ENCODE measurements around the gene SLC6A9.

The SLC6A9 gene

DNA sequence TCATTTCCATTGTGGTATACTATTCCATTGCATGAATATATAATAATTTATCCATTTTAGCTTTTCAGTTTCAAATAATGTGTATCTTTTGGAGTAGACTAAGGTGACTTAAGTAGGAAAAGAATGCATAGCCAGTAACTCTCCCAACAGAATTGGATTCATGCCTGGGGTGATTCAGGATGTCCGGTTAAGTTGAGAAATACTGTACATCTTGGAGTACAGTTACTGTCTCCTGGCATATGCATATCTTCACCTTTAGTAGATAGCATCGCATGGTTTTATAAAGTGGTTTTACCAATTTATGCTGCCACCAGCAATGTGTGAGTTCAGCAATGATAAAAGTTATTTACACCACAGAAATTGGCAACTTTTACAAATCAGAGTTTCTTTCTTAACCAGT is 18.6 kb upstream of the SLC6A9 start:
- no peak for DNase-seq (ENCODE audit: extremely low spot score)
- no peak for TF ChIP-seq LEF1 (IDR thresholded peaks at IDR 0.05; ENCODE audit: borderline replicate concordance)
- no peak for TF ChIP-seq SUZ12 (IDR thresholded peaks at IDR 0.05)
- no peak for TF ChIP-seq FOXM1 (IDR thresholded peaks at IDR 0.05; ENCODE audit: borderline replicate concordance)
- TF ChIP-seq ZNF384 (IDR thresholded peaks at IDR 0.05): no peak
- TF ChIP-seq FOXK2 (IDR thresholded peaks at IDR 0.05): no peak
- TF ChIP-seq L3MBTL2 (conservative IDR thresholded peaks at IDR 0.05): no peak
- TF ChIP-seq FOXA1 (IDR thresholded peaks at IDR 0.05): no peak
- no peak for TF ChIP-seq BHLHE40 (IDR thresholded peaks at IDR 0.05; ENCODE audit: borderline replicate concordance)
- TF ChIP-seq, protein P1, sequence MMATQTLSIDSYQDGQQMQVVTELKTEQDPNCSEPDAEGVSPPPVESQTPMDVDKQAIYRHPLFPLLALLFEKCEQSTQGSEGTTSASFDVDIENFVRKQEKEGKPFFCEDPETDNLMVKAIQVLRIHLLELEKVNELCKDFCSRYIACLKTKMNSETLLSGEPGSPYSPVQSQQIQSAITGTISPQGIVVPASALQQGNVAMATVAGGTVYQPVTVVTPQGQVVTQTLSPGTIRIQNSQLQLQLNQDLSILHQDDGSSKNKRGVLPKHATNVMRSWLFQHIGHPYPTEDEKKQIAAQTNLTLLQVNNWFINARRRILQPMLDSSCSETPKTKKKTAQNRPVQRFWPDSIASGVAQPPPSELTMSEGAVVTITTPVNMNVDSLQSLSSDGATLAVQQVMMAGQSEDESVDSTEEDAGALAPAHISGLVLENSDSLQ (IDR thresholded peaks at IDR 0.05): no peak
- no peak for TF ChIP-seq TARDBP (IDR thresholded peaks at IDR 0.05)
- no peak for TF ChIP-seq SP1 (IDR thresholded peaks at IDR 0.05)
- TF ChIP-seq NFRKB (IDR thresholded peaks at IDR 0.05): no peak
- TF ChIP-seq ELF4 (IDR thresholded peaks at IDR 0.05): no peak
- TF ChIP-seq ARNT (IDR thresholded peaks at IDR 0.05): no peak
- no peak for TF ChIP-seq CTBP1 (IDR thresholded peaks at IDR 0.05; ENCODE audit: borderline replicate concordance)
- no peak for TF ChIP-seq HDGF (IDR thresholded peaks at IDR 0.05; ENCODE audit: borderline replicate concordance)
- ChIA-PET CTCF (interaction anchor here (4.4 kb wide), 2 partner anchors 13 to 44 kb away, joined by 27 to 38 read pairs; no protein-coding TSS in a partner anchor), POLR2A (no interaction called here)

DNA sequence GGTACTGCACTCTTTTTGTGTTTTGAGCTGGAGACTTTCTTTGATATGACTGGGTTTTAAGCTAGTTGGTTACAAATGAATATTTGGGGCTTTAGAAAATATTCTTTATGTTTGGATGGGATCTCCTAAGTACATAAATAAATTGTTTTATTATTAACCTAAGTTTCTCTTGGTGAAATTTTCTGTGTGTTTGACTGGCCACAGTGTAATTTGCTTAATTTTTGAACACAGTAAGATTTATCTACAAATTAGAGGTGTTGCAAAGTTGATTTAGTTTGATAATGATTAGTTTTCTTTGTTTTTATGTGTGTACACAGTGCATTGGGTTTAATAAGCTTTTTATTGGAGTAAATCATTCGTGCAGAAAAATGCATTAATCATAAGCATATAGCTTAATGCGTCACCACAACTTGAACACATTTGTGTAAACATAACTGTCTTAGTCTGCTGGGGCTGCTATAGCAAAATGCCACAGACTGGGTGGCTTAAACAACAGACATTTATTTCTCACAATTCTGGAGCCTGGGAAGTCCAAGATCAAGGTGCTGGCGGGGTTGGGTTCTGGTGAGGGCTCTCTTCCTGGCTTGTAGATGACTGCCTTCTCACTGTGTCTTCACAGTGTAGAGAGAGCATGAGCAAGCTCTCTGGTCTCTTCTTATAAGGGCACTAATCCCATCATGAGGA is 17.4 kb upstream of the SLC6A9 start:
- DNase-seq (ENCODE audit: extremely low spot score): no peak
- no peak for TF ChIP-seq ARNT (IDR thresholded peaks at IDR 0.05)
- no peak for TF ChIP-seq ELF4 (IDR thresholded peaks at IDR 0.05)
- TF ChIP-seq NFRKB (IDR thresholded peaks at IDR 0.05): no peak
- TF ChIP-seq HDGF (IDR thresholded peaks at IDR 0.05; ENCODE audit: borderline replicate concordance): no peak
- no peak for TF ChIP-seq FOXK2 (IDR thresholded peaks at IDR 0.05)
- TF ChIP-seq CTBP1 (IDR thresholded peaks at IDR 0.05; ENCODE audit: borderline replicate concordance): no peak
- no peak for TF ChIP-seq FOXA1 (IDR thresholded peaks at IDR 0.05)
- CTCF ChIA-PET: interaction anchor here (0.6 to 4.4 kb wide), 23 partner anchors 8 to 523 kb away, joined by 3 to 38 read pairs (median 4); partner anchors contain the start of gene SLC6A9
- POLR2A ChIA-PET: interaction anchor here (0.8 to 1.4 kb wide), 3 partner anchors 14 to 101 kb away, joined by 3 to 4 read pairs (median 3); no protein-coding TSS in a partner anchor

DNA sequence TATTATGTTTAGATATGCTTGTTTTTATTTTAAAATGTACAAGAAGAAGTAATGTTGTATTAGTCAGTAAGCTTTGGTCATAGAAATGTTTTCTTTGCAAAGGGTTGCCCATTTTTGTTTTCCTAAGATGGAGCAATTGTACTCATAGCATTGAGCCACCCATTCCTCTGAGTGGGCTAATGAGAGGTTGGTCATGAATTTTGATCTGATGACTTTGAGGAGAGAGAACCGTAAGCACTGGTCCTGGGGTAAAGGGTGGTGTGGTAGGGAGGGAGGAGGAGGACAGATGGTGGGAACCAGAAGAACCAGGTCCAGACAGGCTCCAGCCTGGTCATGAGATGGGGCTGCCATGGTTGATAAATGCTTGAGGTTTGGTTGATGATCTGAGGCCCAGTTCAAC is 15.9 kb upstream of the SLC6A9 start:
- ChIA-PET POLR2A (no interaction called here), CTCF (interaction anchor here (0.6 to 4.4 kb wide), 16 partner anchors 10 to 585 kb away, joined by 3 to 38 read pairs (median 6); partner anchors contain the start of gene SLC6A9)
- no peak for DNase-seq (ENCODE audit: extremely low spot score)
- no peak for TF ChIP-seq HDGF (IDR thresholded peaks at IDR 0.05; ENCODE audit: borderline replicate concordance)
- no peak for TF ChIP-seq NFRKB (IDR thresholded peaks at IDR 0.05)
- no peak for TF ChIP-seq CTBP1 (IDR thresholded peaks at IDR 0.05; ENCODE audit: borderline replicate concordance)
- TF ChIP-seq L3MBTL2 (conservative IDR thresholded peaks at IDR 0.05): no peak
- no peak for TF ChIP-seq ARNT (IDR thresholded peaks at IDR 0.05)
- TF ChIP-seq BHLHE40 (IDR thresholded peaks at IDR 0.05; ENCODE audit: borderline replicate concordance): no peak

DNA sequence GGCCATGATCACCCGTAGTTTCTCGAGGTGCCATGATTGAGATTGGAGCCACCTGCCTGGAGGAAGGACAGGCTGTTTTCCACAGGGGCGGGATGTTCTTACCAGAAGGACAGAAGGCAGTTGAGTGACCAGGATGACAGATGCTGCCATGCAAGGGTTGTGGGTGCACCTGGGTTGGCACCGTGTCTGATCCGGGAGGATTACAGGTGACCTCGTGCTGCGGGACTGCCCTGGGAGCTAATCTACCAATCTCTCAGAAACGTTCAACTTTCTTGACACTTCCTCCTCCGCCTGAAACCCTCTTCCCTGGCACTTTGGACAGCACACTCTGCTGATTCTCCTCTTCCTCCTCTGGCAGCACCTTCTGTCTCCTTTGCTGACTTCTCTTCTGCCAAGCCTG is 13.8 kb upstream of the SLC6A9 start:
- ChIA-PET POLR2A (no interaction called here), CTCF (interaction anchor here (1.0 kb wide), 1 partner anchor 40 kb away, joined by 3 read pairs; no protein-coding TSS in a partner anchor)
- no peak for TF ChIP-seq ARNT (IDR thresholded peaks at IDR 0.05)
- TF ChIP-seq FOXM1 (IDR thresholded peaks at IDR 0.05; ENCODE audit: borderline replicate concordance): no peak
- TF ChIP-seq, protein P1 (IDR thresholded peaks at IDR 0.05): no peak
- TF ChIP-seq SP1 (IDR thresholded peaks at IDR 0.05): no peak
- TF ChIP-seq NFRKB (IDR thresholded peaks at IDR 0.05): no peak
- DNase-seq (ENCODE audit: extremely low spot score): no peak

DNA sequence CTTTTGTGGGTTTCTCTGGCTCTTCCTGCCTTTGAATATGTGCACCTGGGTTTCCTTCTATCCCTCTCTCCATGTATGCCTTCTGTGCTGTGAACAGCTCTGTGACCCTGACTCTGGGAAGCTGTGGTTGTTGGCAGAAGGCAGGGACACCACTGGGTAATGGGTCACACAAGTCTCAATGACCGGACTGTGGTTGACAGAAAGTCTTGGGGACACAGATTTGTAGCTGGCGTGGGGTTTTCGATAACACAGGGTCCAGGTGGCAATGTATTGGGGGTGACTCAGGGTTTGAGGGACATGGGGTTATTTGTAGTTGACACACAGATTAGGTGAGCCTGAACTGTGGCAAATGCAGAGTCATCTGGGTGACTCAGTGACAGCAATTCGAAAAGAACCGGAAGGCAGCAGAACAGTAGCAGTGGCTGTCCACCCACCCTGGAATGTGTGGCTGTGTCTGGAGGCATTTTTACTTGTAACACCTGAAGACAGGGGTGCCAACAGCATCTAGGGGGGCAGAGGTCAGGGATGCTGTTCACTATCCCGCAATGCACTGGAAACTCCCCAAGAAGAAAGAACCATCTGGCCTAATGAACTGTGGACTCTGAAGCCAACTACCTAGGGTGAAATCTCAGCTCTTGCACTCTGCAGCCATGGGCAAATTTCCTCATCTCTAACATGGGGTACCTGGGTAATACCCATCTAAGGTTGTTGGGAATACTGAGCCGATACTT is 13.0 kb upstream of the SLC6A9 start:
- no peak for TF ChIP-seq TARDBP (IDR thresholded peaks at IDR 0.05)
- TF ChIP-seq SUZ12 (IDR thresholded peaks at IDR 0.05): no peak
- no peak for TF ChIP-seq NFRKB (IDR thresholded peaks at IDR 0.05)
- TF ChIP-seq FOXK2 (IDR thresholded peaks at IDR 0.05): no peak
- TF ChIP-seq ELF4 (IDR thresholded peaks at IDR 0.05): no peak
- TF ChIP-seq L3MBTL2 (conservative IDR thresholded peaks at IDR 0.05): no peak
- no peak for TF ChIP-seq CTBP1 (IDR thresholded peaks at IDR 0.05; ENCODE audit: borderline replicate concordance)
- TF ChIP-seq SP1 (IDR thresholded peaks at IDR 0.05): no peak
- TF ChIP-seq, protein P1 (IDR thresholded peaks at IDR 0.05): no peak
- no peak for TF ChIP-seq FOXM1 (IDR thresholded peaks at IDR 0.05; ENCODE audit: borderline replicate concordance)
- TF ChIP-seq BHLHE40 (IDR thresholded peaks at IDR 0.05; ENCODE audit: borderline replicate concordance): no peak
- no peak for TF ChIP-seq ZNF384 (IDR thresholded peaks at IDR 0.05)
- TF ChIP-seq ARNT (IDR thresholded peaks at IDR 0.05): no peak
- no peak for DNase-seq (ENCODE audit: extremely low spot score)
- ChIA-PET POLR2A (no interaction called here), CTCF (interaction anchor here (1.0 kb wide), 1 partner anchor 39 kb away, joined by 3 read pairs; no protein-coding TSS in a partner anchor)
